GM18517 (cell line): ENCODE results near the gene RABL2B.

Source experiments
- ATAC-seq: cut with Tn5 transposase; IDR thresholded peaks from one replicate; pipeline ENCODE4 v1.9.1; 2021; ENCODE audit warnings: mild to moderate bottlenecking, moderate library complexity; ENCODE audit not compliant: unreplicated experiment

Gene RABL2B

DNA sequence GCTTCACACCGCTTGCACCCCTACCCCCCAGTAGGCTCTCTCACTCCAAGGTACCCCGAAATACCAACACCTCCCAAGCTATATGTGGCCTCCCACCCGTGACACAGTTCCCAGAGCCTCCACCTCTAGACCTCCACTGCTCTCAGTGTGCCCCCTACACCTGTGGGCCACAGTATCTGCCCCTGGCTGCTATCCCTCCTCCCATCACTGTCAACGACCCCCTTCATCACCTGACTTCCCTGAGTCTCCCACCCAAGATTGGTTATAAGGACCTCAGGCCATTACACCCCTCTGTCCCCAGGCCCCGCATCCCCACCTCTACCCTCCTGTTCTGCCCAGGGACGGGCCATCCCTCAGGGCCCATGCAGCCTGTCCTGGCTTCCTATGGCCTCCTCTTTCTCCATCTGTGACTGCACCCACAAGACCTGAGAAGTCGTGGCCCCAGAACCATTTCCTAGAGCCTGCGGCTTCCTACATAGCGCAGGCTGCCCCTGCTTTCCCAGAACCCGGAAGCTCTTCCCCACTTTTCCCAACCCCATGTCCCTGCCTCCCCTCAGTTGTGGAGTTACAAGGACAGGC, 44.7 kb downstream of the RABL2B start:
- no peak for ATAC-seq

DNA sequence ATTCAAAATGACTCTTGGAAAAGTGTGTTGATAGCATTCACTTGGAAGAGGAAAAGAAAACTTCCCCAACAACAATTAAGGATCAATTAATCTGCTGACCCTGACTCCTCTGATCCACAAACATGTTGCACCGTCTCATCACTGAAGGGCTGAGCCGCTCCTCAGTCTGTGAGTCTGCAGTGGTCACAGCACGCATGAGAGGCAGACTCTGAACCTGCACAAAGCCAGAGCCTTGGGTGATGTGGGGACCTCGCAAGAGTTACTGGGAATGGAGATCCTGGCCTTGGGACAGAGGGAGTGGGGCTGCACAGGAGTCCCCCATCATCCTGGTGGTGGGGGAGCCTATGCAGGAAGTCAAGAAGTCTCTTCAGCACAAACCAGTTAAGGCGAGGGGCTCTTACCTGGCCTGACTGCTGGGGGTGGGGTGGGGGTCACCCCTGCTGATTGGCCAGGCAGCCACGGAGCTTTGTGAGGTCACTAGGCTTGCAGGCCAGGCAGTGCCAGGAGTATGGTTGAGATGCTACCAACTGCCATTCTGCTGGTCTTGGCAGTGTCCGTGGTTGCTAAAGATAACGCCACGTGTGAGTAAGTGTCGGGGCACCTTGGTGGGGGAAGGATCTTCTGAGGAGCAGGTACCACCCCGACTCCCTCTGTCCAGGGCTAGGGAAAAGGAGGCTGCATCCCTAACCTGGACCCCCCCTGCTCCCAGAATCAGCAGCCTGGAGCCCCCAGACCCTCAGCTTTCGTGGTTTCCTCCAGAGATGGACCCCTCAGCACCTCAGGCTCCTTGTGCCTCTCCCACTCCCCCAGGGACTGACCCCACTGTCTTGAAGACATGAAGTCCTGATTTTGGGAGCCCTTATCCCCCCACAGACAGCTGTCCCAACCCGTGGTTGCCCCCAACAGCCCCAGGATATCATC, 45.4 kb downstream of the RABL2B start, which contains the start of gene ACR:
Gene ACR (plus strand): TSS at position 477 of the 921 bp plus-strand sequence. CDS start 32 bp downstream, at position 509.
- ATAC-seq = no peak

DNA sequence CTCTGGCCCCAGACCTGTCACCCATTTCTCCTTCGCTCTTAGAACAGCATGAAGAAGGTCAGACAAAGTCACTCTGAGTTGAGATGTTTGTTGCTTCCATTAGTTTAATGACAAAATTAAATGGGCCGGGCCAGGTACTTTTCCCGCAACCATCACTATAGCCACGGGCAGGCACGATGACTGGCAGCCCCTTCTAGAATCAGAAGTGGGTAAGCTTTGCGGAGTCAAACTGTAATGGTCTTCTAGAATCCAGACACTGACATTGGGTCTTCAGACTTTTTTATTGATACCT, 47.8 kb downstream of the RABL2B start:
- no peak for ATAC-seq

DNA sequence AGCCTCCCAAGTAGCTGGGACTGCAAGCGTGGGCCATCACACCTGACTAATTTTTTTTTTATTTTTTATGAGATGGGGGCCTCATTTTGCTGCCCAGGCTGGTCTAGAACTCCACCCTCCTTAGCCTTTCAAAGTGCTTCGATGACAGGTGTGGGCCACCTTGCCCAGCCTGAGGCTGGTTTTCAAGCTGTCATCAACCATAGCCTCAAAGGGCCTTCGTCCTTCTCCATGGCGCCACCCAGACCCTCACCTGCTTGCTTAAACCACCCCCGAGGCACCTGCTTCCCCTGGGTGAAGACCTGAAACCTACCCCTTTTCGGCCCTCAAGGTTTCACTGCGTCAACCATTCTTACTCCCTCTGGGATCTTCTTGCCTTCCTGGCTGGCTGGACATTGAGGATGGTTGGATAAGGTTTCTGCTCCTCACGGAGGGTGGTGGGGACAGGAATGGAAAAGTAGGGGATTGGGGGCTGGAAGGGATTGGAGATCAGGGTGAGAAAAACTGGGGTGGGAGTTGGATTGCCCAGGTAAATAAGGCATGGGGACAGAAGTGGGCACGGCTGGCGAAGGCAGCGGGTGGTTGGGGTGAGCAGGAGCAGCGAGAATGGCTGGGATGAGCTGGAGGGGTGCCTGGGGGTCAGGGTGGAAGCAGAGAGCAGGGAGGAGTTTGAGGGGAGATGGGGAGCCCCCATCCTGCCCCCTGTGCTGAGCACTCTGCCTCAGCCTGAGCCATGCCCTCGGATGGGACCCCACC, 48.3 kb downstream of the RABL2B start:
- no peak for ATAC-seq

DNA sequence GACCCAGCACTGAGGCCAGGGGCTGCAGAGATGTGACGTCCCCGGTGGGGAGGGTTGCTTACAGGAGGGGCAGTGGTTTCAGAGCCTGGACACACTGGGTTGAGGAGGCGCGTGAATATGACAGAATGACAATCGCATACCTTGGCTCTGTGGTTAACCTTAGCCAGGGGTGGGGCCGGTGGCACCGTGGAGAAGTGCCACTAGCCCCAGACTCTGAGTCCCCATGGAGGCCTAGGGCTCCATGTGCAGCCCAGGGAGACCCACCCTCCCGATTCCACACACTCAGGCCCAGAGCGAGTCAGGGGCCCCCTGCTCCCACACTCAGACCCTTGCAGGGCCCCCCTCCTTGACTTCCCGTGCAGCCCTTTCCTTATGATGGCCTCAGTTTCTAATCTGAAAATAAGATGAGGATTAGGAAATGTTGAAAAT, 49.1 kb downstream of the RABL2B start:
- no peak for ATAC-seq

DNA sequence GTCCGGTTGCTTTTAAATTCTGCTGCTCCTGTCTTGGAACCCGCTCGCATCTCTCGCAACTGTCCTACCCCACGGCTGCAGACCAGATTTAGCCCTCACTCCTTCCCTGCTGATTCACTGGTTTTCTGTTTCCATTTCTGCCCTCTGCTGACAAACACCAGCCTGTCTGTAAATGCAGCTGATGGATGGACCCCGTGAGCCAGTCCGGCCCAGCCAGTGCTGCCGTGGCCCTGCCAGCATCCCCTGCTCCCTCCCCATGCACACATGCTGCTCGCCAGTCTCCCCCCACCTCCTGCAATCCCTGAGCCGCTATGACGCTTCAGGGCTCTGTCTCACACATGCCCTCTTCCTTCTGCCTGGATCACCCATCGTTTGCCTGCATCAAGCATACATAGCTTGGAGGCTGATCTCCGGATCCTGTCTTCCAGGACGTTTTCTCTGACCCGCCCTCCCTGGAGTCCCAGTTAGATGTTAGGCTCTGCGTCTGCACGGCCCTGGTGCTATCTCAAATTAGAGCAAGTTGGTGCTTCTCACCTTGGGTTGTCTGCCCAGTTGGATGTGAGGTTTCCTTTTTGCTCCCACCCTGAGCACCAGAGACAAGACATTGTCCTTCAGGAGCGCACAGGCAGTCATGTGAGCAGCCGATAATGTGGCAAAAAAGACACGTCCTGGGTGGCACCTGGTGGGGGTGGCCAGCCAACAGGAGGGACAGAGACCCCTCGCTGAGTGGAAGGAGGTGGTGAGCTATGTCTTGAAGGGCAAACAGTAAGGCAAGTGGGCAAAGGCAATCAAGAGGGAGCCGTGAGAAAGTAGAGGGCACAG, 49.7 kb downstream of the RABL2B start:
- ATAC-seq = no peak

DNA sequence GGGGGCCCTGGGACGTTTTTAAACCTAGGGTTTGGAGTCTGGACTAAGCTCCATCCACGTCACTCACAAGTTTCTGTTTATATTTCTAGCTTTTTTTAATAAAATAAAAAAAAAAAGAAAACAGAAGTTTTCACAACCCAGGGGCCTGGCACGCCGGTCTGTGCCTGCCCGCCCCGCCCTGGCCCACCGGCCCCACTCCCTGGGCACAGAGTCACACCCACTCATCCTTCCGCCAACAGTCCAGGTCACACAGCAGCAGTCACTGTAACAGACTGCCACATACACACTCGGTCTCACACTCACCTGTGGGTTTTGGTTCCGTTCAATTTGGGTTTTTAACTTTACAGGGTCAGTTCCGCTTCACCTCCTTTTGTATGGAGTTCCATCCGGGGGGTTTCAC, 50.8 kb downstream of the RABL2B start:
- no peak for ATAC-seq

DNA sequence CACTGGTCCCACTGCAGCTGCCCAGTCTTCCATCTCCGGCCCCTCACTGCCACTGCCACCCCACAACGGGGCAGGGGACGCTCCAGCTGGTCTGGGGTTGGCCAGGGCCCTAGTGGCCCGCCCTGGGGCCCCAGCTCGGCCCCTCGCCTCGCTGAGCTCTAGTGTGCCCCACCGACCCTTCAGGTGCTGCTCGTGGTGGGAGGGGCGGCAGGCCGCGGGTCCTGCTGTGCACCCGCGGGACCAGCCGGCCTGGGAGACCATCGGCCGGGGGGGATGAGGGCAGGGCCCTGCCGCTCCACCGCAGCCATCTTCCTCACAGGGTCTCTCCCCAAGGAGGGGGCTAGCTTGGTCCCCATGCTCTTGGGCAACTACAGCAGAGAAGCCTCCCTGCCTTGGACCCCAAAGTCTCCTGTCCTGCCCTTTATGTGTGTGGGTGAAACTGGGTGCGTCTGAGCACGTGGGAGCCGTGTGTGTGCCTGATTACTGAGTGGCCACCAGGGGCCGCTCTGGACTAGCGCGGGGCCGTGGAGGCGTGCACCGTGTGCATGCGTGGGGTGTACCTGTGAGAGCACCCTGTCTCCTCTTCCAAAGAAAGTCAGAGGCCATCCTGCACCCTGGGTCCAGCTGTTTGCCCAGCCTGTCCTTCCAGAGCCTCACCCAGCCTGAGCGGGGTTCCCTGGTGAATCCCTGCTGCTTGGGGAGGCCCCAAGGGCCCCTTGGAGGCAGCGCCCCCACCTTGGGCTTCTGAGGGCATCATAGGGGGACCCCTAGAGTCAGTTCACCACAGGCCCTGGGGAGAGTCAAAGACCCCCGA, 51.4 kb downstream of the RABL2B start:
- ATAC-seq = no peak

DNA sequence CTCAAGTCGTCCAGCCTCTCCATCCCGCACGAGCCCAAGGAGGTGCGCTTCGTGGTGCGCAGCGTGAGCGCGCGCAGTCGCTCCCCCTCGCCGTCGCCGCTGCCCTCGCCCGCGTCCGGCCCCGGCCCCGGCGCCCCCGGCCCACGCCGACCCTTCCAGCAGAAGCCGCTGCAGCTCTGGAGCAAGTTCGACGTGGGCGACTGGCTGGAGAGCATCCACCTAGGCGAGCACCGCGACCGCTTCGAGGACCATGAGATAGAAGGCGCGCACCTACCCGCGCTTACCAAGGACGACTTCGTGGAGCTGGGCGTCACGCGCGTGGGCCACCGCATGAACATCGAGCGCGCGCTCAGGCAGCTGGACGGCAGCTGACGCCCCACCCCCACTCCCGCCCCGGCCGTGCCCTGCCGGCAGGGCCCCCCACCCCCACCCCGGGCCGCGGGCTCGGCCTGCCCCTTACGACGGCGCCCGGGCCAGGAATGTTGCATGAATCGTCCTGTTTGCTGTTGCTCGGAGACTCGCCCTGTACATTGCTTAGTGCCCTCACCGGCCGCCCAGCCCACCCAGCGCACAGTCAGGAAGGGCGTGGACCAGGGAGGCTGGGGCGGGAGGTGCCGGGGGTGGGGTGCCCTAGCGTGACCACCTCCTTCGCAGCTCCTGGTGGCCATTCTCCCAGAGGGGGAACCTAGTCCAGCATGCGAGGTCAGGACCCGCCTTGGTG, 52.3 kb downstream of the RABL2B start:
- no peak for ATAC-seq

DNA sequence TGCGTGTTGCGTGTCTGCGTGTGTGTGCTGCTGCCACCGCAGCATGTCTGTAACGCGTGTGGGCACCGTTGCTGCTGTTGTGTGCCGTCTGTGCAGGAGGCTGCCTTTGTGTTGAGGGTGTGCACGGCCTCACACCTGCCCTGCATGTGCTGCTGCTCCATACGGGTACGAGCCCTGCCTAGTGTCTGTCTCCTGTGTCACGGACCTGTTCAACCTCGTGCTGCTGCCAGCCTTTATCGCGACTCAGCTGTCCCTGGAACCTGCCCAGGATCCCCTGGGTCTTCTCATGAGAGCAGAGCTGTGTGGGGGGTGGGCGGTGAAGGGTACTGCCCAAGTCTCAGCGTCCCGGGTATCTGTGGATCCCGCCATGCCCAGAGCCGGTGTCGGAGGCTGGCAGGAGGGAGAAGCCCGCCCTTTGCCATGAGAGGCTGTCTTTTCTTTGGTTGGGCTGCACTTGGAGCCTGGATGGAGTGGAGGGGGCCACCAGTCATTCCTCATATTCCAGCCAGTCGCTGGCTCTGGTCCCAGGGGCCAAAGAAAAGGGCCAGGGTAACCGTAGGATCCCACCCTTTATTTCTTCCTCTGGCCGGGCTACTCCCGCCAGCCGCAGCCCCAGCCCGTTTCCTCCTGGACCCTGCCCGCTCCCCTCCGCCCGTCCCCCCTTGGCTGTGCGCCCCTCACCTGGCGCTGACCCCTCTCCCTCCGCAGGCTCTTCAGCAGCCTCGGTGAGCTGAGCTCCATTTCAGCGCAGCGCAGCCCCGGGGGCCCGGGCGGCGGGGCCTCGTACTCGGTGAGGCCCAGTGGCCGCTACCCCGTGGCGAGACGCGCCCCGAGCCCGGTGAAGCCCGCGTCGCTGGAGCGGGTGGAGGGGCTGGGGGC, 53.2 kb downstream of the RABL2B start:
- no peak for ATAC-seq

DNA sequence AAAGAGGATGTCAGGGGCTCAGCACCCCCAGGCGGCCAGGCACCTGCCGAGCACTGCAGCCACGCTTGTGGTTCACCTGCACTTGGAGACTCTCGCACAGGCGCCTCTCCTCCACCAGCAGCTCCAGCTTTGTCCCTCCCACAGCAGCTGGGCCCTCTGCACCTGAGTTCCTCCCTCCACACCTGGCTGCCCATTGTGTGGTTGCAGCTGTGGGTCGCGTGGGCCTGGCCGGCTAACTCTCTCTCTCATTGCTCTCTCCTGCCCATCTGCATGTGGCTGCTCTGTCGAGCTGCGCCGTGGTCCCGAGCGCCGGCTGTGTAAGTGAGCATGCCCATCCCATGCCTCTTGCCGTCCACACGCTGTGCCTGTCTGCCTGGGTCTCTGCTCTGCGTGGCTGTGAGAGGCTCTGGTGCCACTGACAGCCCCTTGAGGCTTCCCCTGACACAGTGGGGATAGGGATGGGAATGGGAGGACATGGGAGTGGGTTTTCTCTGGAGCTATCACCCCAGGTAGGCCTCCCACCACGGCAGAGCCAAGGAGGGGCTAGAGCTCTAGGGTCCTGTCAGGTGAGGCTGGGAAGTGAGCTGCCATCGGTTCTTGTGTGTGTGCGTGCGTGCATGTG, 53.9 kb downstream of the RABL2B start:
- no peak for ATAC-seq

DNA sequence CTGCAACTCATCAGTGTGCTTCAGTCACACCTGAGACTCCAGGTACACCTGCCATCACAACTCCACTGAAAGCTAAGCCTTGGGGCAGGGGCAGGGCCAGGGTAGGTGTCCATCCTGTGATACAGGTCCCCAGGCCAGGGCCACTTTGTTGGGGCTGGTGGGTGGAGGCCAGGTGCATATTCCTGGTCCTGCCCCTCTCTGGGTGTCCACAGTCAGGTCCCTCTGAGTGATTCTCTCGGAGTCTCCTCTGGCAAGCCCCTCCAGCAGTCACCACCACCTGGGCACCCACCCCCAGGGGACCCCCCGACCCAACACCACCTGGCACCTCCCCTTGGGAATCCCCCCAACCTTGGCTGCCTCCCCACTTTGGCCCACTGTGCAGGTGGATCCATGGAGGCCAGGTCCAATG, 54.9 kb downstream of the RABL2B start:
- no peak for ATAC-seq

DNA sequence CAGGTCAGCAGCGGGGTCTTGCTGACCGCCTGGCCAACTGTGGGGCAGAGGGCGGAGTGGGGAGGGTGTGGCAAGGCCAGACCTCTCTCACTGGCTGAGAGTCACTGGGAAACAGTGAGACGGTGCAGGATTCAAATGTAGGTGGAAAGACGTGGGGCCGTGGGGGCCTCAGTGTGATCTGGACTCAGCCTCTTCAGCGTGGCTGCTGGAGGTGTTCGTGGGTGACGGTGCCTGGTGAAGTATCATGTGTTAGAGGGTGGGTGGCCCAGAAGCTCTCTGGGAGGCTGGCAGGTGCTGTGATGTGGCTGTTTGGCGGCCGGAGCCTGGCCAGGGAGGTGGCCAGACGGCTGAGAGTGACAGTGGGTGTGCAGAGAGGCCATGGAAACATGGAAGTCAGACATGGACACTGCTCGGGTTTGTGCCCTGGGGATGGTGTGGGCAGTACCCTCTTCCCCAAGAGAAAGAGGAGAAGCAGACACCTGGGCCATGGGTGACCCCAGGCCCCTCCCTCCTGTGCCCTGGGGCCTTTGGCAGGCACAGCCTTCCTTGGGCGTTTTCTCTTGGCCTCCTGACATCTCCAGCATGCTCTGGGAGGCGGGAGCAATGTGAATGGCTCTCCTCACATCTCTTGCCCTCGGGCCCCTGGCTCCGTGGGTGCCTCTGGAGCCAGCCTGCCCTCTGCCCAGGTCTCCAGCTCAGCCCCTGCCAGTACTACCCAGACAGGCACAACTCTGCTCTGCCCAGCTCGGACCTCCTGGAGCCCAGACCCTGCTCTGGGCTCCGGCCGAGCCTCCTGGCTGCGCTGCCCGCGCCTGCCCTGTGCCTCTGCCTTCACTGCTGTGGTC, 55.5 kb downstream of the RABL2B start:
- ATAC-seq = no peak

DNA sequence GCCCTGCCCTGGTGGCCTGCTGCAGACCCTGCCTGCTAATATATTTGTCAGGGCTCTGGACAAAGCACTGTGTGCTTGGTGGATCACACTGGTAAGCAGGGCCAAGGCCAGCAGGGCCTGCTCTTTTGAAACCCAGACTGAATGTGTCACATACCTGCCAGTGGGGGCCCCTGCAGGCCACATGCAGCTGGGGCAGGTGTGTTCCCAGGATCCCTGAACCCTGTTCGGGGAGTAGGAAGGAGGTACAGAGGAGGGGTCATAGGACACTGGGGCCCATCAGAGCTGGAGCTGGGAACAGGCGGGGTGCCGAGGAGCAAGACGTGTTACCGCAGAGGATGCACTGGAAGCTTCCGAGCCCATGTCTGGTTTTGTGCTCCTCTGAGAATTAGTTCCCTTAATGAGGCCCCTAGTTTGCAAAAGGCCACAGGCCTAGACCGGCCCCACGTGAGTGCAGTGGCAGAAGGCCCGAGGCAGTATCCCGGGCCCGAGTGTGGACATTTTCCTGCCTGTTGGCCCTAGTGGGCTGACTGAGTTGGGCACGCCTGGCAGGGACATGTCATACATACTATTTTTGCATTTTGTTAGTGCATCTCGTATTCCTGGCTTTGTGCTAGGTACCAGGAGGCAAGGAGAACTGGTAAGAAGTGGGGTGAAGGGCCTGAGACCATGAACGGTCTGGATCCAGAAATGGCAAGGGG, 56.6 kb downstream of the RABL2B start:
- ATAC-seq = no peak

DNA sequence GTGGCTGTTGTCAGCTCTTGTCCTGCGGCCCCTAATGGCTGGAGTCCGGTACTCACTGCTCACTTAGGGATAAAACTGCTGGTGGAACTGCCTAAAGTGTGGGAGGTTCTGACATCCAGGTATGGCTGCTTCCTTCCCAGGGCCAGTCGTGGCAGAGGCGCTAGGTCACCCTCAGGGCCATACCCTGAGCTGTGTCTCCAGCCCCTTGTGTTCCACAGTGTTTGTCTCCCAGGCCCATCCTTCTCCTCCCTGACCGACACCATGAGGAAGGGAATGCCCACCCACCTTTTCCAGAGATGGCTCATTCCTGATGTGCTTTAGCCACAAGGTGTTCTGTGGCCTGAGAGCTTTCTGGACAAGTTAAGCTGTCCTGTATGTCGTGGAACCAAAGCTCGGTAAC, 57.8 kb downstream of the RABL2B start:
- no peak for ATAC-seq

DNA sequence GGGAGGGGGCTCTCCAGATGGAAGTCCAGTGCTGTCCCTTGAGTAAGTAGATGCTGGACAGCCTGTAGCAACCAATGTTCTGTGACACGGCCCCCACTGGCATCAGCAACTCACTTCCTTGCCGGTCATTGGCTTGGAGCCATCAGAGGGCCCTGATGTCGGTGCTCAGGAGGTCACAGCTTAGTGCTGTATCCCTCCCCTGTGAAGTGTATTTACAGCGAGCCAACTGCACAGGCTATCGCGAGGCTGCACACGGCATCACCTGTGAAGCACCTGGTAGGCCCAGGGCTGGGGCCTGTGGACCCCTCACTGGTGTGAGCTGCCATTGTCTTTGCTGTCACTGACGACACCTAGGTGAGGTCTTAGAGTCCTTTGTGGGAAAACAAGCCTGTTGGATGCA, 58.8 kb downstream of the RABL2B start:
- no peak for ATAC-seq

DNA sequence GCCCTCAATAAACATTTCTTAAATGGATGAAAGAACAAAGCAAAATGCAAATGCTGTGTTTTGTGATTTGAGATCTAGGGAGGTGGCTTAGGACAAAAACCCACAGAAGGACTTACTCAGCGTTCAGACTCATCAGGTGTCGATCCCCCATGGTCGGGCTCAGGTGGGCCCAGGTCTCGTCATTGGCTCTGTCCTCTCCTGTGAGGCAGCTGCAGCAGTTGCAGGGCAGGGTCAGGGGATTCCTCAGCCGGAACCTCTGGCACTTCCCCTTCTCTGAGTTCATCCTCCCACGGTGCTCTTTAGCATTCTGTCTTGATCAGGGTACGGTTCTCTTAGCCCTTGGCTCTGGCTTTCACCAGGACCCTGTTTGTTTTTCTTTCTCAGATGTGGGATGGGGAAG, 59.4 kb downstream of the RABL2B start:
- ATAC-seq = no peak
